22Rv1 (cell line): ENCODE results near the gene SHISA4.

Experiments
- H3K27ac ChIP-seq: fragments of 450-650 bp; 2 replicates; pipeline ENCODE4 v1.5.1; 2017
- CTCF ChIP-seq: fragments of 450-650 bp; IDR thresholded peaks from 2 replicates; pipeline ENCODE4 v1.5.1; 2017; ENCODE audit warnings: mild to moderate bottlenecking
- ZFX ChIP-seq: fragments of 450-650 bp; IDR thresholded peaks from 2 replicates; pipeline ENCODE4 v1.6.1; 2017; ENCODE audit warnings: antibody characterized with exemption, borderline replicate concordance

The SHISA4 gene

GRCh38 chr1:201889090-201889968 is 631 bp downstream of the SHISA4 start:
- H3K27ac ChIP-seq = no peak overlapping the region

GRCh38 chr1:201890223-201890622 is 1.5 kb downstream of the SHISA4 start:
- no peak for TF ChIP-seq ZFX
- TF ChIP-seq CTCF = no peak
- H3K27ac ChIP-seq = no peak overlapping the region

More at GRCh38 chr1:201889090-201889968, 631 bp downstream of the SHISA4 start:
- TF ChIP-seq ZFX (no peak), CTCF (no peak)

GRCh38 chr1:201890806-201891450 is 2.2 kb downstream of the SHISA4 start:
- TF ChIP-seq CTCF (no peak), ZFX (no peak)
- H3K27ac ChIP-seq = no peak overlapping the region

- TF ChIP-seq CTCF = no peak
- TF ChIP-seq ZFX = no peak
- no peak overlapping the region for H3K27ac ChIP-seq
These were observed 2.9 kb downstream of the SHISA4 start for GRCh38 chr1:201891451-201892045.

GRCh38 chr1:201892211-201892610 is 3.5 kb downstream of the SHISA4 start:
- TF ChIP-seq ZFX (no peak), CTCF (no peak)
- H3K27ac ChIP-seq = no peak overlapping the region

GRCh38 chr1:201893431-201893830 is 4.7 kb downstream of the SHISA4 start:
- TF ChIP-seq CTCF = no peak
- TF ChIP-seq ZFX = no peak
- no peak overlapping the region for H3K27ac ChIP-seq
